GM12874 (cell line): ENCODE results near the gene USP7.

Source experiments
- TF ChIP-seq, protein P1 (sequence below): IDR thresholded peaks from 2 replicates; pipeline ENCODE4 v1.5.1; 2011; ENCODE audit warnings: low read depth, mild to moderate bottlenecking, control low read depth, low read length, moderate library complexity; ENCODE audit not compliant: insufficient read depth

Gene USP7

DNA sequence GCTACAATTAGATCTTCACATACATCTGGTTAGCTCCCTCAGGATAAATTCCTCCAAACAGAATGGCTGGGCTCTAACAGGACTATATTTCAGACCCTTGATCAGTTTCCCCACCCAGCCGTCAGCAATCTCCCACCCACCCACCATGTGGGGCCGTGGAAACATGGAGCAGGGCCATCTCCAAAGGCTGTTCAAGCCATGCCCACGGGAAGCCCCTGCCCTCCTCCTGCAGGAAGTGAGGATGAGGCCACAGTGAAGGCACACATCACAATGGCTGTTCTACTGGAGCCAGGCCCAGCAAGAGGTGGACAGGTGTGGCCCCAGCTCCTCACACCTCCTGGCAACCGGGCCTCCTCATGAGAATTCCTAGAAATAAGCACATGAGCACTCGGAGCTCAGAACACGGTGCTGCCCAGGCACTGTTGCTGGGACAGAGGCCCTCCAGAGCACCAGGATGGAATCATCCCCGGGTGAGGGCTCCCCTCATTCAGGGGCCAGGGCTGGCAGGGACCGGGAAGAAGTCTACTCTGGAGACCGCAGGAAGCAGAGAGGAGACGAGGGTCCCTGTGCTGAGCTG, 81.6 kb downstream of the USP7 start, which contains the start of gene LITAFD:
Gene LITAFD, plus strand, starts transcription at position 311 of the 577 bp plus-strand sequence. CDS start 2,005 bp downstream, outside the sequence.
- TF ChIP-seq, protein P1, sequence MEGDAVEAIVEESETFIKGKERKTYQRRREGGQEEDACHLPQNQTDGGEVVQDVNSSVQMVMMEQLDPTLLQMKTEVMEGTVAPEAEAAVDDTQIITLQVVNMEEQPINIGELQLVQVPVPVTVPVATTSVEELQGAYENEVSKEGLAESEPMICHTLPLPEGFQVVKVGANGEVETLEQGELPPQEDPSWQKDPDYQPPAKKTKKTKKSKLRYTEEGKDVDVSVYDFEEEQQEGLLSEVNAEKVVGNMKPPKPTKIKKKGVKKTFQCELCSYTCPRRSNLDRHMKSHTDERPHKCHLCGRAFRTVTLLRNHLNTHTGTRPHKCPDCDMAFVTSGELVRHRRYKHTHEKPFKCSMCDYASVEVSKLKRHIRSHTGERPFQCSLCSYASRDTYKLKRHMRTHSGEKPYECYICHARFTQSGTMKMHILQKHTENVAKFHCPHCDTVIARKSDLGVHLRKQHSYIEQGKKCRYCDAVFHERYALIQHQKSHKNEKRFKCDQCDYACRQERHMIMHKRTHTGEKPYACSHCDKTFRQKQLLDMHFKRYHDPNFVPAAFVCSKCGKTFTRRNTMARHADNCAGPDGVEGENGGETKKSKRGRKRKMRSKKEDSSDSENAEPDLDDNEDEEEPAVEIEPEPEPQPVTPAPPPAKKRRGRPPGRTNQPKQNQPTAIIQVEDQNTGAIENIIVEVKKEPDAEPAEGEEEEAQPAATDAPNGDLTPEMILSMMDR: no peak

DNA sequence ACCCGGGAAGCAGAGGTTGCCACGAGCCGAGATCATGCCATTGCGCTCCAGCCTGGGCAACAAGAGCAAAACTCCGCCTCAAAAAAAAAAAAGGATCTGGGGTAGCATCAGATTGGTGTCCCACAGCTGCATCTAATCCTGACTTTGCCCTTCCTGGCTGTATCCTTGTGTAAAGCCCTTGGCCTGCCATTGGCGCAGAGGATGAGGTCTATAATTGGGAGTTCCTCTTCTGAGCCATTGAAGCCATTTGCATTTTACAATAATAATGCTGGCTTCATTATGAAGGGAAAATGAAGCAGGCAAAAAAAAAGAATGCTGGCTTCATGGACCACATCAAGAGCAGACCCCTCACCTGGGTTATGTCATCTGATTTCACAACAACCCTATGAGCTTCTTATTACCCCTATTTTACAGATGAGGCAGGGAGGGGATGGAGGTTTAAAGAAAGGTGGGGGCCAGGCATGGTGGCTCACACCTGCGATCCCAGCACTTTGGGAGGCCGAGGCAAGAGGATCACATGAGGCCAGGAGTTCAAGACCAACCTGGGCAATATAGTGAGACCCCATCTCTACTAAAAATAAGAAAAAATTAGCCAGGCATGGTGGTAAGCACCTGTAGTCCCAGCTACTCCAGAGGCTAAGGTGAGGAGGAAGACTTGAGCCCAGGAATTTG, 82.7 kb downstream of the USP7 start:
- TF ChIP-seq, protein P1: no peak

DNA sequence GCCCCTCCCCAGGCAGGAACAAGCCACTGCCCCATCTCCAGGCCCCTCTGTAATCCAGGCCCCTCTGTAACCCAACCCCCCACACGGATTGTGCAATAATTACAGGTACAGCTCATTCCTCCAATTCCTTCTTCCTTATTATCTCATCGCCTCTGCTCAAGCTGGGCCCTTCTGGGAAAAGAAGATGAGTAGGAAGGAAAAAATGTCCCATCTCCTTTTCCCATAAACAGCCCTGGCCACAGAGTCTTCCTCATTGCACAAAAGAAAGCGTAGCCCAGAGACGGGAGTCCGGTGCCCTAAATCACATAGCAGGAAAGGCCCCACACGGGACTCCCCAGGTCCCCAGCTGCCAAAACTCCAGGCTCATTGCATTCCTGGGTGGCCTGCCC, 85.2 kb downstream of the USP7 start:
- TF ChIP-seq, protein P1: no peak

DNA sequence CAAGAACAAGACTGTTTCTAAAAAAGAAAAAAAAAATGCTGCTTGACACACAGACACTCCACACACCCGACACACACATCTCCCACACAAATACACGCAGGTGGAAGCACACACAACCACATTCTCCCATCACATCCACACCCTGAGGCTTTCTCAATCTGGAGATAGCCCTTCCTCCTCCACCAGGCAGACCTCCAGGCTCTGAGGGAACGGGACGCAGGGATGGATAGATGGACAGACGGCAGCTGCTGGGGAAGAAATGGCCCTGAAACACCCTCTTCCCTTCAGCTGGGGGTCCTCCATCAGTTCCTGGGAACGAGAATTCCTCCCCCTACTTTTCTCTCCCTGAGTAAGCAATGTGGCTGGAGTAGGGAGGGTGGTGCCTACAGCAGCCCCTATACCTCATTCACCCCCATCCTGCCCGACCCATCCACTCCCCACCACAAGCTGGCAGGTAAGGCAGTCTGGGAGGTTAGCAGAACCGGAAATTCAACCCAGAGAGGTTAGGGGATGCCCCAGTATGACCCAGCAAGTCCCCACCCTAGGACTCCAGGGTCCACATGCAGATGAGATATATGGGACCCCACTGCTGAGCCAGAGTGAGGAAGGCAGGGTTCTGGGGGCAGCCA, 85.7 kb downstream of the USP7 start:
- TF ChIP-seq, protein P1: no peak

DNA sequence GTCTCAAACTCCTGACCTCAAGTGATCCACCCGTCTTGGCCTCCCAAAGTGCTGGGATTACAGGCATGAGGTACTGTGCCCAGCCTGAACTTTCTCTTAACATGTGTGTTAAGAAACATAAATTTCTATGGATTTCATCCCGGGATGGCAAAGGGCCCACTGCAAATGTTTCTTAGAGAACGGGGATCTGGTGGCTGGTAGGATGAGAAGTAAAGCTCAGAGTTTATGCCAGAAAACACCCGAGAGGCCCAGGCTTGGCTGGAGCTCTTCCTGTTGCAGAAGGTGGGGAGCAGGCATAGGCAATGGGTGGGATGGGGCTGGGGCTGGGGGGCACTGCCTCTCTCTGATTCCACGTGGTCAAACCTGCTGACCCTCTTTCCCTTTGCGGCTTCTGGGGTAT, 89.3 kb downstream of the USP7 start:
- TF ChIP-seq, protein P1: no peak

DNA sequence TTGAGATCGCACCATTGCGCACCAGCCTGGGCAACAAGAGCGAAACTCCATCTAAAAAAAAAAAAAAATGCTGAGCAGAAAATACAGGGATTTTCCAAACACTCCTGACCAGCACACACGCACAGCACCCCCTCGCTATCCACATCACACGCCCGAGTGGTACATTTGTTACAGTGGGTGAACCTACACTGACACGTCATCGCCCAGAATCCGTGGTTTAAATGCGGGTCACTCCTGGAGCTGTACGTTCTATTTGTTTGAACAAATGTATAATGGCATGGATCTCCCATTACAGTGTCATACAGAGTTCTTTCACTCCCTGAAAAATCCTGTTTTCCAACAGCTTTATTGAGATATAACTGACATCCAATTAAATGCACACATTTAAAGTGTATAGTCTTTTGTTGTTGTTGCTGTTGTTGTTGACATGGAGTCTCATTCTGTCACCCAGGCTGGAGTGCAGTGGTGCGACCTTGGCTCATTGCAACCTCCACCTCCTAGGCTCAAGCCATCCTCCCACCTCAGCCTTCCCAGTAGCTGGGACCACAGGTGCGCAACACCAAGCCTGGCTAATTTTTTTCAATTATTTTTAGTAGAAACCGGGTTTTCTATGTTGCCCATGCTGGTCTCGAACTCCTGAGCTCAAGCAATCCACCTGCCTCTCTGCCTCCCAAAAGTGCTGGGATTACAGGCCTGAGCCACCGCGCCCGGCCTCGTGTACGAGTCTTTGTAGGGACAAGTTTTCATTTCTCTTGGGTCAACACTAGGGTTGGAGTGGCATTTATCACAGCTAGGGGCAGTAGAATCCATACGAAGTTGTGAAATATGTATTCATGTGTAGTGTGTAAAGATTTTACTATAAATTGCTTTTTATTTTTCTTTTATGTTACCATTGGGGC, 90.5 kb downstream of the USP7 start:
- TF ChIP-seq, protein P1: no peak

DNA sequence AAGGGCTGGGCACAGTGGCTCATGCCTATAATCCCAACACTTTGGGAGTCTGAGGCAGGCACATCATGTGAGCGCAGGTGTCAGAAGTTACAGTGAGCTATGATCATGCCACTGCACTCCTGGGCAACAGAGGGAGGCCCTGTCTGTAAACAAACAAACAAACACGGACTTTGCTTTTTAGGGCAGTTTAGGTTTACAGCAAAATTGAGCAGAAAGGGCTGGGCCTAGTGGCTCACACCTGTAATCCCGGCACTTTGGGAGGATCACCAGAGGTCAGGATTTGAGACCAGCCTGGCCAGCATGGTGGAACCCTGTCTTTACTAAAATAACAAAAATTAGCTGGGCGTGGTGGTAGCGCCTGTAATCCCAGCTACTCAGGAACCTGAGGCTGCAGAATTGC, 91.6 kb downstream of the USP7 start:
- TF ChIP-seq, protein P1: no peak
